IMR-90 (cell line): ENCODE results near the gene TPM4. TPM values are rescaled to one million over a fixed set of nuclear protein-coding genes. Genes with fewer than 3 reads are reported as not detected.

Experiments used
- ATAC-seq: fragments of 200-7000 bp; cut with Tn5 transposase; 2 replicates; pipeline ENCODE4 v1.9.1; 2020; ENCODE audit warnings: low read depth, mild to moderate bottlenecking, moderate library complexity
- BruUV-seq: library from RNA; stranded (reverse); fragments of 400-500 nt; replicated peaks from 2 replicates; lab custom pipeline; 2021; lab: Mats Ljungman, UMichigan
- CTCF ChIA-PET: fragments of 300-600 bp; formaldehyde crosslinking; extraction: SDS; loops from one replicate; lab custom pipeline; 2021; ENCODE audit warnings: antibody characterized with exemption; lab: Yijun Ruan, JAX
- POLR2A ChIA-PET: fragments of 300-600 bp; sonication (Branson Sonifier 250); formaldehyde crosslinking; loops from one replicate; lab custom pipeline; 2022; ENCODE audit warnings: antibody characterized with exemption; ENCODE audit not compliant: unreplicated experiment; lab: Charles Lee
- DNase-seq: peaks from one replicate; pipeline ENCODE4 v3.0.0; 2013
- H2AFZ ChIP-seq: replicated peaks from 2 replicates; pipeline ENCODE3; 2013; ENCODE audit warnings: low read length, mild to moderate bottlenecking; ENCODE audit not compliant: poor library complexity
- H2AK5ac ChIP-seq: 2 replicates; pipeline ENCODE4 v1.6.1; 2013; ENCODE audit warnings: low read depth, low read length, inconsistent platforms
- H2AK9ac ChIP-seq: replicated peaks from 2 replicates; pipeline ENCODE3; 2013; ENCODE audit warnings: mild to moderate bottlenecking, low read depth, low read length, moderate library complexity; ENCODE audit not compliant: poor library complexity
- H2BK120ac ChIP-seq: 2 replicates; pipeline ENCODE4 v1.6.1; 2013; ENCODE audit warnings: low read depth, low read length, inconsistent platforms
- H2BK15ac ChIP-seq: 3 replicates; pipeline ENCODE4 v1.6.1; 2013; ENCODE audit warnings: low read depth, low read length, inconsistent platforms
- H2BK20ac ChIP-seq: 2 replicates; pipeline ENCODE4 v1.6.1; 2013; ENCODE audit warnings: low read depth, mild to moderate bottlenecking, inconsistent platforms, low read length, moderate library complexity
- H2BK5ac ChIP-seq: 2 replicates; pipeline ENCODE4 v1.6.1; 2013; ENCODE audit warnings: mild to moderate bottlenecking, low read depth, low read length, inconsistent platforms; ENCODE audit not compliant: poor library complexity, severe bottlenecking
- H3K14ac ChIP-seq: replicated peaks from 2 replicates; pipeline ENCODE4 v1.6.1; 2013; ENCODE audit warnings: low read depth, low read length, inconsistent platforms
- H3K18ac ChIP-seq: 2 replicates; pipeline ENCODE4 v1.6.1; 2013; ENCODE audit warnings: low read depth, low read length, control low read depth
- H3K23ac ChIP-seq: 2 replicates; pipeline ENCODE4 v1.6.1; 2013; ENCODE audit warnings: low read depth, low read length, inconsistent platforms
- H3K27ac ChIP-seq: 2 replicates; pipeline ENCODE4 v1.5.1; 2013; ENCODE audit warnings: mild to moderate bottlenecking, control low read depth, low read length; ENCODE audit not compliant: insufficient read depth
- H3K27me3 ChIP-seq: 2 replicates; pipeline ENCODE4 v1.6.1; 2013; ENCODE audit warnings: low read length; ENCODE audit not compliant: control insufficient read depth, insufficient read depth
- H3K36me3 ChIP-seq: 2 replicates; pipeline ENCODE4 v1.6.1; 2013; ENCODE audit warnings: low read length, mixed read lengths; ENCODE audit not compliant: control insufficient read depth, insufficient read depth
- H3K4ac ChIP-seq: 2 replicates; pipeline ENCODE4 v1.6.1; 2013; ENCODE audit warnings: low read depth, low read length, inconsistent platforms
- H3K4me1 ChIP-seq: 2 replicates; pipeline ENCODE4 v1.6.1; 2013; ENCODE audit warnings: low read length, mixed read lengths; ENCODE audit not compliant: control insufficient read depth, insufficient read depth
- H3K4me2 ChIP-seq: 2 replicates; pipeline ENCODE4 v1.6.1; 2013; ENCODE audit warnings: low read depth, mild to moderate bottlenecking, control low read depth, low read length, moderate library complexity
- H3K4me3 ChIP-seq: 2 replicates; pipeline ENCODE4 v1.5.1; 2013; ENCODE audit warnings: low read depth, mild to moderate bottlenecking, control low read depth, low read length, moderate library complexity; ENCODE audit not compliant: insufficient read depth
- H3K56ac ChIP-seq: 2 replicates; pipeline ENCODE4 v1.6.1; 2013; ENCODE audit warnings: low read length, inconsistent platforms; ENCODE audit not compliant: insufficient read depth; ENCODE audit errors: extremely low read depth
- H3K79me1 ChIP-seq, 2 experiments: 2 replicates each; pipeline ENCODE4 v1.6.1; 2013; ENCODE audit warnings: low read length in 2 of 2, inconsistent platforms in 1 of 2, low read depth in 1 of 2
- H3K9ac ChIP-seq: 2 replicates; pipeline ENCODE4 v1.6.1; 2013; ENCODE audit warnings: low read depth, low read length, control low read depth
- H3K9me1 ChIP-seq: 2 replicates; pipeline ENCODE4 v1.6.1; 2013; ENCODE audit warnings: low read length, inconsistent platforms; ENCODE audit not compliant: insufficient read depth
- H3K9me3 ChIP-seq: 2 replicates; pipeline ENCODE4 v1.6.1; 2013; ENCODE audit warnings: low read length; ENCODE audit not compliant: control insufficient read depth, insufficient read depth
- H4K20me1 ChIP-seq: 2 replicates; pipeline ENCODE4 v1.6.1; 2013; ENCODE audit warnings: low read length, inconsistent platforms; ENCODE audit not compliant: insufficient read depth
- H4K5ac ChIP-seq: 2 replicates; pipeline ENCODE4 v1.6.1; 2013; ENCODE audit warnings: mild to moderate bottlenecking, low read depth, low read length, control low read depth
- H4K8ac ChIP-seq, 2 experiments: 2 replicates each; pipeline ENCODE4 v1.6.1; 2013; ENCODE audit warnings: low read depth in 2 of 2, low read length in 2 of 2, control low read depth in 1 of 2, inconsistent platforms in 1 of 2
- H4K91ac ChIP-seq: 2 replicates; pipeline ENCODE4 v1.6.1; 2013; ENCODE audit warnings: low read depth, low read length, inconsistent platforms; ENCODE audit not compliant: insufficient read depth
- FOS ChIP-seq: fragments of 150-350 bp; IDR thresholded peaks from 2 replicates; pipeline ENCODE4 v1.6.1; 2016; ENCODE audit warnings: low read depth, low read length
- MAZ ChIP-seq: IDR thresholded peaks from 2 replicates; pipeline ENCODE4 v1.6.1; 2012; ENCODE audit warnings: low read depth, mild to moderate bottlenecking, low read length, improper control_type of control experiment, moderate library complexity, borderline replicate concordance
- SMC3 ChIP-seq: fragments of 150-350 bp; IDR thresholded peaks from 2 replicates; pipeline ENCODE4 v1.6.1; 2016; ENCODE audit warnings: low read depth, mild to moderate bottlenecking, antibody characterized with exemption, low read length, moderate library complexity
- WGBS, 2 experiments: methylation state at CpG; one replicate each; pipeline versions ENCODE4 v1.1.5 to v1.1.7; 2013; ENCODE audit warnings: missing lambda C conversion rate in 2 of 2; ENCODE audit not compliant: insufficient read length in 1 of 2; ENCODE audit errors: extremely low coverage in 2 of 2; 5-methylcytosine and 5-hydroxymethylcytosine counted together
- dilution Hi-C: fragments of 300-500 bp; cut with HindIII; formaldehyde crosslinking; loops from one replicate; pipeline ENCODE4 v1.14.3; 2018; ENCODE audit warnings: low sequenced_read_pairs; ENCODE audit not compliant: unreplicated experiment
- in situ Hi-C: fragments of 300-500 bp; cut with MboI; formaldehyde crosslinking; loops from 3 replicates; pipeline ENCODE4 v1.14.3; 2019; ENCODE audit warnings: low sequenced_read_pairs, inconsistent platforms, mixed read lengths
- intact Hi-C: fragments of 100-400 bp; cut with micrococcal nuclease; formaldehyde crosslinking; loops from 2 replicates; pipeline ENCODE4 v1.10.0; 2022
- polyA plus RNA-seq, 3 experiments: library from polyadenylated mRNA; depleted of rRNA; stranded (reverse); fragments of >200 nt; gene quantifications; 2 replicates each; pipeline ENCODE4 v1.2.3, GENCODE V29; 2012; ENCODE audit warnings: low replicate concordance in 1 of 3
- total RNA-seq: library from RNA; depleted of rRNA; stranded (reverse); fragments of >200 nt; gene quantifications from 2 replicates; pipeline ENCODE4 v1.2.3, GENCODE V29; 2012

Gene TPM4
- total and polyA plus RNA-seq, 2 of the 4 experiments (the other 2 are of a cell fraction): 1,075 to 1,160 TPM

DNA sequence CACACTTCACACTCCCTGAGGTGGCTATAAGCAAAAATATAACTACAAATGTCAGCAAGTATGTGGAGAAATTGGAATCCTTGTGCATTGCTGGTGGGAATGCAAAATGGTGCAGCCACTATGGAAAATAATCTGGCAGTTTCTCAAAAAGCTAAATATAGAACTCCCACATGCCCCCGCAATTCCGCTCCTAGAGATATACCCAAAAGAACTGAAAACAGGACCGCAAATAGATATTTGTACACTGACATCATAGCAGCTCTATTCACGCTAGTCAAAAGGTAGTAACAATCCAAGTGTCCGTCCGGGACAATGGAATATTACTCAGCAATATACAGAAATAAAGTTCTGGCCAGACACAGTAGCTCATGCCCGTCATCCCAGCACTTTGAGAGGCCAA, 31.5 kb upstream of the TPM4 start:
- Histone ChIP-seq H3K4me2 (no peak overlapping the region), H3K79me1 (no peaks in the 10 kb centered on the region), H4K8ac (no peak overlapping the region), H3K14ac (no peak overlapping the region), H4K20me1 (no peaks in the 10 kb centered on the region), H4K5ac (no peak overlapping the region), H3K4me1 (peaks cover 2% of the 10 kb centered on the region), H2AFZ (no peak overlapping the region), H3K36me3 (no peaks in the 10 kb centered on the region), H2AK5ac (no peak overlapping the region), H2BK20ac (no peak overlapping the region), H3K9me1 (no peaks in the 10 kb centered on the region), H3K9ac (no peak overlapping the region), H3K4me3 (no peak overlapping the region), H2BK5ac (no peak overlapping the region), H2AK9ac (no peak overlapping the region), H3K27ac (no peak overlapping the region), H3K9me3 (0 out of 2 replicates have a peak, but pooled peaks cover 2% of the 10 kb centered on the region), H4K91ac (no peak overlapping the region), H2BK15ac (no peak overlapping the region), H3K27me3 (no peaks in the 10 kb centered on the region), H3K4ac (no peak overlapping the region), H3K23ac (no peak overlapping the region), H2BK120ac (no peak overlapping the region), H3K18ac (no peak overlapping the region), H3K56ac (no peak overlapping the region)
- ChIA-PET POLR2A (no interaction called here), CTCF (interaction anchor here (0.9 kb wide), 1 partner anchor 12 kb away, joined by 4 read pairs; no protein-coding TSS in a partner anchor)
- intact Hi-C loops: loop anchor here (5.0 kb wide), 1 partner anchor 33 kb away; the partner anchor contains the start of gene TPM4
- dilution Hi-C loops: no loop called here
- ATAC-seq (no peak), DNase-seq (no peak)
- 81% methylated on average over 4 of the region's 7 CpGs; no CpG with 5 or more reads in 1 of the 2 experiments for WGBS, 2 experiments
- in situ Hi-C loops: loop anchor here (5.0 to 10.0 kb wide), 2 partner anchors 133 to 340 kb away; no protein-coding TSS in a partner anchor
- TF ChIP-seq SMC3 (no peak), MAZ (no peak), FOS (no peak)
- no TSS peak for BruUV-seq
